PC-3 (cell line): ENCODE data around the gene RABGAP1.

Source experiments
- CTCF ChIP-seq: fragments of 300-600 bp; sonication (generic); conservative IDR thresholded peaks from 2 replicates; pipeline ENCODE4 v1.5.1; 2017; ENCODE audit warnings: antibody characterized with exemption, low read depth, mild to moderate bottlenecking, low read length
- EZH2 ChIP-seq: fragments of 300-600 bp; sonication (generic); IDR thresholded peaks from one replicate; pipeline ENCODE4 v1.6.1; 2017; ENCODE audit warnings: antibody characterized with exemption, mild to moderate bottlenecking, low read length; ENCODE audit not compliant: unreplicated experiment
- EZH2phosphoT487 ChIP-seq: fragments of 300-600 bp; sonication (generic); IDR thresholded peaks from 2 replicates; pipeline ENCODE4 v1.6.1; 2018; ENCODE audit warnings: mild to moderate bottlenecking, antibody characterized with exemption, low read length, borderline replicate concordance

- TF ChIP-seq CTCF: no peak
- no peak for TF ChIP-seq EZH2phosphoT487
- no peak for TF ChIP-seq EZH2
These were observed 35.8 kb upstream of the RABGAP1 start, which contains the start of gene RC3H2 for GRCh38 chr9:122904823-122905710.
